HG02588 (cell line): ENCODE data around the gene TTC28.

Experiments used
- ATAC-seq: cut with Tn5 transposase; IDR thresholded peaks from one replicate; pipeline ENCODE4 v1.9.1; 2021; ENCODE audit warnings: mild to moderate bottlenecking, moderate library complexity; ENCODE audit not compliant: unreplicated experiment

TTC28 gene

DNA sequence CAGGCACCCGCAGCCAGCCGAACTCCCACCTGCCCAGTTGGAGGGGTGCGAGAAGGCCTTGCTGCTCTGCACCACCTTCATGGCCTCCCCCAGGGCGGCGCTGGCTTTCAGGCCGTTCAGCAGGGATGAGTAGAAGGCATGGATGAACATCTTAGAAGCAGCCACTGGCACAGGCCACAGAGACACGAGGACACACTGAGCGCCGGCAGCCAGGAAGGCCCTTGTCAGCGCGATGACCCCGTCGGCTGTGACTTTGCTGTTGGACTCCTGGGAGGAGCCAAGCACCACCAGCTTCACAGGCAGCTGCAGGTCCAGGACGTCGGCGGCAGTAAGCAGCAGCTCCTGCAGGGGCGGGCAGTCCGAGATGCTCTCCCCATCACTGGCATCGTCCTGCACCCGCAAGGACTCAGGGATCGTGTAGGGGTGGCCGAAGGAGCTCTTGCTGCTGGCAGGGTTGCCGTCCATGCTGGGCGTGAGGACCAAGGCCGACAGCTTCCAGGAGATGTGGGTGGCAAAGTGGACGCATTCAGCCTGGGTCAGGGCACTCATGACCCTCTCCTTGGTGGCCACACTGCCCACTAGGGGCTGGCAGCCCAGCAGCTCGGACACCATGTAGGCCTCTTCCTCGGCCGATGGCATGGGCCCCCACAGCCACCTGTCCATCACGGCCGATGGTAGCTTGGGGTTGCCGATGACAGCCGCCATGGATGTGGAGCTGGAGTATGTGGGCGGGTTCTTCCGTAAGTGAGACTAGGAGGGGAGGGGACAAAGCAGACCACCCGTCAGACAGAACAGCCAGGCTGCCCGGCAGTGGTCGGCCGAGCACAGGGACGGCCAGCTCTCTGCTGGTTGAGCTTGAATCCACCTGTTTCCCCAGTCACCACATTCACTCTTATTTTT is 680.9 kb downstream of the TTC28 start:
- no peak for ATAC-seq

DNA sequence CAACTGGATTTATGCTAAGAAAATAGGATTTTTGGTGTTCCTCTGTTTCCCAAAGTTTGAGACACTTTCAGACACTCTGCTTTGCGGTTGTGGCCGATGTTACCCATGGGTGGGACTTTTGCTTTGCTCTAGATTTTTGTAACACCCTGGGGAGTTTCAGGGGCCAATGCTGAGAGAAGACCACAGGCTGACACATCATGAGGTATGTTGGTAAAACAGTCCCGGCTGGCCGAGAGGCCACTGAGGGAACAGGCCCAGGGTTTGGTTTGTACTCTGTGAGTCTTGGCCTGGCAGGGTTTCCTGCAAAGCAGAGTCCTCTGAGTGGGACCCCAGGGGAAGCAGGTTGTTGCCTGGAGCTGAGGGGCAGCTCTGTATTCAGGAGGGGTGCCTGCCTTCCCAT is 682.1 kb downstream of the TTC28 start:
- ATAC-seq: no peak

DNA sequence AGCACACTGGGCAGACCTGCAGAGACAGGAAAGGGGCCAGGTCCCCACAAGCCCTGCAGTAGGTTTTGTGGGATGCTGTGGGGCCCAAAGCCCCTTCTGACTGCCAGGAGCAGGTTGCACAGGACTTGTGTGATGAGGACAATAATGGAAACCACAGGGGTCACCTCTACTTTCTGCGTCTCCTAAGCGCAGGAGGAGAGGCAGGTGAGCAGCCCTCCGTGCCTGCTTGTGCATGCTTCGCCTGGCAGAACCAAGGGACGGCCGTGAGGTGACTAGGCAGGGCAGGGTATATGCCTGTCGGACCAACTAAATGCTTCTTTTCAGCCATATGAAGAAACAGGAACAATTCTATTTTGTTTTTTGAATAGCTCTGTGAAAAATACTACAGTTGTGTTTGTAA is 682.7 kb downstream of the TTC28 start:
- no peak for ATAC-seq

DNA sequence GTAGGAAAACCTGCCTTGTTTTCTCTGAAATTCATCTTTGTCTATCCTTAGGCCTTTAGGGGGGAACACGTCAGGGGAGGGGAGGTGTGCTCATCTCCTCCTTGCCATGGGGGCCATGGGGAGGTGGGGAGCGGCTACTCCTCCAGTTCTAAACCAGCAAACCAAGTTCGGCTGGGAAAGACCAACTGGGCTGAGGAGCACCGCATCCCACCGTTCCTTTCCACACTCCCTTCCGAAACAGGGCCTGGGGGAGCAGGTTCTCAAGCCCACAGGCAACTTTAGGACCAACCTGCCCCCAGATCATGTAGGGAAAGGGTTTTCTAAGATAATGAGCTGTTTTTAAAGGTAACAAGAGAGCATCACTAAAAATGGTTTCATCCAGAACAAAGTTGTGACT is 683.1 kb downstream of the TTC28 start:
- no peak for ATAC-seq

DNA sequence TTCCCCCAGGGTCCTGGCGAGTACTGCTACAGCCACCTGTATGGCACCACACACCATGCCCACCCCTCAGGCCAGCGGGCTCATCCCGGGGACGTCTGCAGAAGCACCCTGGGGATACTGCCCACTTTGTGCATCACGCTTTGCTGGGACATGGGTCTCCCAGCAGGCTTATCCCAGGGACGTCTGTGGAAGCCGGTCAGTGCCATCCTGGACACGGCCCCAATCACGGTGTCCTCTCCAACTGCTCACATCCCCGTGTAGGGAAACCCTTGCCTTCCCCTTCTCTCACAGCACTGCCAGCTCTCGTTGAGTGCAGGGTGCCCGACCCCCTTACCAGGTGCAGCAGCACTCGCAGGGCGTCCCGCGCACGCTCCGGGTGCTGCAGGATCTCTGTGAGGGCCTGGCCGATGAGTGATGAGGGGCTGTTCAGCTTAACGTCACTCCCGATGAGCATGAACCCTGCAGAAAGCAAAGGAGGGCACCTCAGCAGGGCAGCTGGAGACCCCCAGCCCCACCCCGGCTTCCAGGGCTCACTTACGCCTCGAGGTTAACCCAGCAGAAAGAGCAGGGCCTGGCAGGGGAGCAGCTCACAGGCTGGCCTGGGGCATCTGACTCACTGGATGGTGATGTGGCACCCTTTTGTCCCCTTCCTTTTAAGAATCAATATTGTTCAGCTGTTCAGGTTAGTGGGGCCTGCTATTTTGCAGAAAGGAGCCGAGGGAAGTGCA is 683.7 kb downstream of the TTC28 start:
- ATAC-seq: no peak

DNA sequence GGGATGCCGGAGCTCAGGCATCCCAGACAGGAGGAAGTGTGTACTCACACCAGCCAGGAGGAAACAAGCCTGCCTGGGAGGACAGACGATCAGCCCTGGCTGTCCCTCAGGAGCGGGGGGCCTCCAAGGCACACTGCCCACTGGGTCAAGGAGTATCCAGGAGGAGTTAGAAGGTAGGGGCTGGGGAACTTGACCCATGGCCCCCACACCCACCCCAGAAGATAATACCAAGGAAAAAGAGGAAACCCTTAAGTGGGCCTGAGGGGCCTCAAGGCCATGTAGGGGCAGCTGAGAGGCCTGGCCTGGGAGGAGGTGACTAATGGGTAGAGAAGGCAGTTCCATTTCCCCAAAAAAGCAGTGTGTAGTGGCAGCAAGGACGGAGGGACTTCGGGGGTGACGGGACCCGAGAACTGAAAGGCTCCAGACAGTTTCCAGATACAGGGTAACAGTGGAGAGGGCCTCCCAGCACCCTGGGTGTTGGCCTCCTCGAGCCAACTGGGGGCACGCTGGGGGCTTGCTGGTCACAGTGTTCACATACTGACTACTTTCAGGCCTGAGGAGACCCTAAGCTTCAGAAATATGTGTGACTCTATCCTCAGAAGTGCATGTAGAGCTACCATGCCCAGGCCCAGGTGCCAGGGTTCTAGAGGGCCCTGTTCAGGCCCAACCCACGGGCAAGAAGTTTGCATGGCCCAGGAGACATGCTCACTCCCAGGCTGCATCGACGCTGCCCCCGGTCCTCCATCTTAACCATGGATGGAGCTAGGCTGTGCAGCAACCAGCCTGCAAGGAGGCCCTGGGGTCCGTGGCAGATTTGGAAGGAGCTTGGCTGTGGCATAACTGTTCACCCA is 684.9 kb downstream of the TTC28 start:
- no peak for ATAC-seq

DNA sequence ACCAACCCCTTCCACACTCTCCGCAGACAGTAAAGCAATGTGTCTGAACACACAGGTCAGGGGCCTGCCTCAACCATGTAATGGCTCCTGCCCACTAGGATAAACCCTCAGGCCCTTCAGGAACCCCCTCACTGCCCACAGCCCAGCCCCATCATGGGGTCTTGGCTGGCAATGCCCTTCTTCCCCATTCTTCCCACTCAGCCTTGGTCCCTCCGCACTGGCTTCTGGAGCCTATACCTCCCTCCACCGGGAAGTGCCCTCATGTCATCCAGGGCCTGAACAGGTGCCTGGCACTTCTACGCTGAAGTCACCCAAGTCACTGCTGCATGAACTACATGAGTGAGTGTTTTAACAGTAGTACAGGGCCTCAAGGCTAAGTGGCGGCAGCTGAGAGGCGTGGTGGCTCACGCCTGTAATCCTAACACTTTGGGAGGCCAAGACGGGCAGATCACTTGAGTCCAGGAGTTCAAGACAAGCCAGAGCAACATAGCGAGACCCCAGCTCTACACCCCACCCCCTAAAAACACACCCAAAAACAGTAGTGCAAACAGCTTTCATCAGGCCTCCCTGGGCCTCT is 685.8 kb downstream of the TTC28 start:
- no peak for ATAC-seq

DNA sequence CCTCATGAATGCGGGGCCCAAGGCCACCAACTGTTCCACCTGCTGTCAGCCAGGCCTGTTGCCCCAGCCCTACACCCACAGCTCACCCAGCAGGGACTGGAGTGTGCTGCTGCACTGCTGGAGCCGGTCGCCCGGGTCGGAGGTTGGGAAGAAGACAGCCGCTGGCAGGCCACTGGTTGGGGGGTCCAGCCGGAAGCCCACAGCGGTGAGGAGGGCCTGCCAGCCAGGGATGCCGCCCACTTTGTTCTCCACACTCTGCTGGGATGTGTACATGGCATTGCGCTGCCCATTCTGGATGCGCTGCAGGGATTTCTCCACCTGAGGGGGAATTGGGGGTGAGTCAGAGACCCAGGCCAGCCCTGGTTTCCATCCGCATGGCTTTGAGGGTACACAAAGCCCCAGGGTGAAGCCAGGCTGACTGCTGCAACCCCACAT is 686.4 kb downstream of the TTC28 start:
- no peak for ATAC-seq

DNA sequence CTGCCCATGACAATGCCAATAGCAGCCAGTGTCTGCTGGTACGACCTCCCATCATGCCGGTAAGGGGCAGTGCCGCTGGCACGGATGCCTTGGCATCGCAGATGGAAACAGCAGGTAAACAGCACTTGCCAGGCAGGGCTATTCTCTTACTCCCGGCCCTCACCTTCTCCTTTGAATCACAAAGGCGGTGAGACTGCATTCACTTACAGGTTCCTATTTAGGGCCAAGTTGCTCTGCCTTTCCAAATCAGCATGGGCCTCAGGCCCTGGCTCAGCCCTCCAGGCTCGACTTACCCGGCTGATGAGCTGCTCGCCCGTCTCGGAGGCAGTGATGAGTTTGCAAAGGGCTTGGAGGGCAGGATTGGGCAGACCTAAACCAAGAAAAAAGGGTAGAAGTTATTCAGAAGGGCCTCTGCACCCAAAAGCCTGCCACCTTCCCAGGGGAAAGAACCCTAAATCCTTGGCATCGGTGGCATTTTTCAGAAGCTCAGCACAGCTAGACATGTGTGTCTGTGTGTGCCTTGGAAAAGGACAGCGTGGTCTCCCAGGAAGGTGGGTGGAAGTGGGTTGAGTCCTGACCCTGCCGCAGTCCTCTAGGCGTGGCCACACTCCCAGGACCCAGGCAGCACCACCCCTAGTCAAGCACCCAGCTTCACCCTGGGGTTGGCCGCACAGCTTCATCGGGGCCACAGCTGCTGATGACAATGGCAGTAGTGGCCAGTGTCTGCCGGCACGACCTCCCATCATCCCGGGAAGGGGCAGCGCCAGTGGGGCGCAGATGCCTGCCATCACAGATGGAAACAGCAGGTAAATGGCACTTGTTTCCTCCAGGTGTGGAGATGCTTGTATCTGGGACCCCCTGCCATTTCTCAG is 687.1 kb downstream of the TTC28 start:
- no peak for ATAC-seq

DNA sequence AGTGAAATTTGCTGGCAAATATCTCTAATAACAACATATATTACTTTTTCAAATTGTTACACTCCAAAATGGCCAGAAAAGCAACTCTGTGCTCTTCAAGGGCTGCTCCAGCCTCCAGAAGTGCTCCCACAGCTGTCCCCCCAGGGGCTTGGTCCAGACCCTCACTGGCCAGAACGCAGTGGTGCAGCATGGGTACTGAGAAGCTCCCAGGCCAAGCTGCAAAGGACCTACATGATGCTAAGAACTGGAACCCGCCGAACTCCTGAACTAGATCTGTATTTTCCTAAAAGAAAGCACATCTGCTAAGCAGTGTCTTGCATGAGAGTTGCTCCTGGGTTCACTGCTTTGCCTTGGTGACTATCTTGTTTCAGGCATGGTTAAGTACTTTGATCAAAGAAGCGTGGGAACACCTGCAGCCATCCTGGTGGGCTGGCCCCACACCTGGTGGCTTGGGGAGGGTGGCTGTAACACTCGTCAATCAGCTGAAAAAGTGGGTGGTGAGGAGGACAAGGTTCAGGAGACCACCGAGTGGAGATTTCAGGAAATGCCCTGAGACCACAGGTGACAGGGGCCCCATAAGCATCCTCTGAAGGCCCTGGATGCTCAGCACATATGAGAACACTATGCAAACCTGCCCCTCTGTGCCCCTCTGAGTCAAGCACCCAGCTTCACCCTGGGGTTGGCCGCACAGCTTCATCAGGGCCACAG is 687.9 kb downstream of the TTC28 start:
- no peak for ATAC-seq

DNA sequence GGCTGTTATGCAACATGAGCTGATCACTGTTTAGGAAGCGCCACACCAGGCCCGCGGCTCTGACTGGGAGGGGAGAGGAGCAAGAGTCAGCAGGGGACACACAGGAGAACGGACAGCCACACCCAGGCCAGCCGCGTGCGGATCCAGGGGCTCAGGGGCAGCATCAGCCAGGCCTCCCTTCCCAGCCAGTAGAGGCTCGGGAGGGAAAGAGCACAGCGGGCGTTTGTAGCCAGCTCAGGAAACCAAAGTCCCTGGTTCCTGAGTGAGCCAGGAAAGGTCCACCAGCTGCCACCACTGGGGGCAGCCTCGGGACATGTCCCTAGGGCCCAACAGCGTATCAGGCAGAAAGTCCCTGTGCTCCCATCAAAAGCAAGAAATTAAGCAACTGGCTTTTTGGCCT is 688.8 kb downstream of the TTC28 start:
- ATAC-seq: no peak

DNA sequence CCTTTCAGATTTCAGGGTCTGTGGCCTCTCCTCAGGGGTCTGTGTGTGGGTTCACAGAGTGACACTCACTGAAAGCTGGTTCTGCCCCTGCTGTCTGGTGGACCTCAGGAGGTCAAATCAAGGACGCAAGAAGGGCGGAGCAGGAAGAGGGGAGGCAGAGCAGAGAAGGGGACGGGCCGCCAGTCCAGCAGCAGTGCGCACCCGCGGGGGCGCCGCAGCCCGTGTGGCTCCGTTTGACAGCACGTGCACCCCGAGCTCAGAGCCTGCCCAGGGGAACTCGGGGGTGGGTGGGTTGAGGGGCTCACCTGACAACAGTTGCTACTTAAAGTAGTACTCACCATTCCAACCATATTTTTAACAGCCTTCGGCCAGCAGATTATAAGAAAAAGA is 689.2 kb downstream of the TTC28 start:
- ATAC-seq: no peak

DNA sequence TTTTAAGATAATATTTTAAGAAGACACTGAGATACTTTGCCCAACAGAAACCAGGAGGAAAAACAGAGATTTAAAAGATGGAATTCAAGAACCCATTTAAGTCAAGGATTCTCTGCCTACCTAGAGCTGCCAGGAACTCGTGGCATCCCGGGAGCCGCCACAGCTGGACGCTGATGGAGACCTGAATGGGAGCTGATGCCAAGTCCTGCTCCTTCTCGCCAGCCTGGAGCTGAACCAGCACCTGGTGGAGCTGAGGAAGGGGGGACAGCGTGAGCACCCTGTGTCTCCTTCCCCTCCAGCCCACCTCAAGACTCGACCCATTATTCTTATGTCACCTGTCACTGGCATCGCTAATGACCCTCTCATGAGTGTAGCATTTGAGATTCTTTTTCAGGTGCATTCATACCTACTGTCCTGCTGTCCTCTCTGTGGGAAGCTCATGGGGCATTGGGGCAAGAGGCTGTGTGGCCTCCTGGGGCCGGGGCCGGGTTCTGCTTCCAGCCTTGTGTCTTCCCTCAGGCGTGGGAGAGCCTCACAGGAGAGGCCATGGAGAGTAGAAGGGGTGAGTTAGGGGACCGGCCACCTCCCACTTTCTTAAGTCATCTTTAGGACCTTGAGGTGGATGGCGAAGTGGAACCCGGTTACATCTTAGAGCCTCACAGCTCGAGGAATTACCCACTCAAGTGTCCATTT is 689.7 kb downstream of the TTC28 start:
- no peak for ATAC-seq

DNA sequence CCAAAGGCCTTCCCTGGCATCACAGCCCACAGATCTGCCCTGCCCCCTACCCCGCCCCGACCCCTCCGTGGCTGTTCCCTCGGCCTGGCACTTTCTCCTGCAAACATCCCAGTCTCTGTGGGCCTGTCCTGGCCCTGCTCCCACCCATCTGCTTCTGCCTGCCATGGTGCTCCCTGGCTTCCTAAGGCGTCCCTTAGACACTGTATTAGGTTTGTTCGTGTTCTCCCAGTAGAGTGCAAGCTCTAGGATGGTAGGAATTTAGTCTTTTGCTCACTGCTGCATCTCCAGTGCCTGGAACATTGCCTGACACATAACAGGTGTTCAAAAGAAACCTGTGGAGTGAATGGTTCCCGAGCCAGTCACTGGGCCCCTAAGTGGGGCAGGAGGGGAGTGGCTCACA is 690.9 kb downstream of the TTC28 start:
- ATAC-seq: no peak

DNA sequence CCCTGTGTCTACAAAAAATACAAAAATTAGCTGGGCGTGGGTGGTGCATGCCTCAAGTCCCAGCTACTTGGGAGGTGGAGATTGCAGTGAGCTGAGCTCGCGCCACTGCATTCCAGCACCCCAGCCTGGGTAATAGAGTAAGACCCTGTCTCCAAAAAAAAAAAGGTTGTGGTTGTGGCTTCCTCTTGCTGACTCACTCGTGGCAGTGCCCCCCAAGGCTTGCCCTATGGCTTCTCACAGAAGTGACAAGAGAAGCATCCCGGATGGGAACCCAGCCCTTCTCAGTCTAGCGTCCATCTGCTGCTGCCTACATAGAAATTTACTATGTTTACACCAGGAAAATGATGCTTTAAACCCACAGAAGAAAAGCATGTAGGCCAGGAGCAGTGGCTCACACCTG is 692.1 kb downstream of the TTC28 start:
- ATAC-seq: no peak

DNA sequence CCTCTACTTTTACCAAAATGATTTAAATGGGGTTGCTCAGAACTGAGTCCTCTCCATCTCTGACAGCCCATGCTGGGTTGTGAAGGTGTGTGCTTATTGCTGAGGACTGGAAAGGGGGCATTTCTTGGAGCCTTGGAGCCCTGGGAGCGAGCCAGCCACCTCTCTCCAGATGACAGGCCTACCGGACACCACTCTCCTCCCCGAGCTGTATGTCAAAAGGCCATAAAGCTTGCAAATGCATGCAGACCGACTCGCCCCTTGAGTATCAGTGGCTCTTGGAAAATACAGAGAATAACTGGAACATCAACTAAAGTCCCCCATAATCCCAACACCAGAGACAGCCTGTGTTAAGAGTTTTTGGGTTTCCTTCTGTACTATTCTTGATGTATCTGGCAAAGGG is 692.7 kb downstream of the TTC28 start:
- ATAC-seq: no peak

DNA sequence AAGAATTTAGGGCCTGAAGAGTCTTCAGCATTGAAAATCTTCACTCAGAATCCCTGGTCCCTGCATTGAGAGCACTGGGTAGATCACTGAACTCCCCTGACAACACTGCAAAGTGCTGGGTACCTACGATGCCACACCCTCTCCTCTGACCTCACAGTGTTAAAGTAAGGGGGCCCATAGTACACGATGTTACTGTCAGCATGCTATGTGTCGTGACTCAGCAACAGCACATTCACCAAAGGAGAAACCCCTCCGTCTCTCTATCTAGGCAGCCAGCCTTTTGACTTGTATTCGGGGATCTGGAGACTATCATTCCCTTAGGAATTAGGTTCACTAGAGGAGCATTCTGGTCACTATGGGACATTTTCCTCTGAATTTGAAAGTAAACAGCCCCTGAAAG is 693.2 kb downstream of the TTC28 start:
- no peak for ATAC-seq

DNA sequence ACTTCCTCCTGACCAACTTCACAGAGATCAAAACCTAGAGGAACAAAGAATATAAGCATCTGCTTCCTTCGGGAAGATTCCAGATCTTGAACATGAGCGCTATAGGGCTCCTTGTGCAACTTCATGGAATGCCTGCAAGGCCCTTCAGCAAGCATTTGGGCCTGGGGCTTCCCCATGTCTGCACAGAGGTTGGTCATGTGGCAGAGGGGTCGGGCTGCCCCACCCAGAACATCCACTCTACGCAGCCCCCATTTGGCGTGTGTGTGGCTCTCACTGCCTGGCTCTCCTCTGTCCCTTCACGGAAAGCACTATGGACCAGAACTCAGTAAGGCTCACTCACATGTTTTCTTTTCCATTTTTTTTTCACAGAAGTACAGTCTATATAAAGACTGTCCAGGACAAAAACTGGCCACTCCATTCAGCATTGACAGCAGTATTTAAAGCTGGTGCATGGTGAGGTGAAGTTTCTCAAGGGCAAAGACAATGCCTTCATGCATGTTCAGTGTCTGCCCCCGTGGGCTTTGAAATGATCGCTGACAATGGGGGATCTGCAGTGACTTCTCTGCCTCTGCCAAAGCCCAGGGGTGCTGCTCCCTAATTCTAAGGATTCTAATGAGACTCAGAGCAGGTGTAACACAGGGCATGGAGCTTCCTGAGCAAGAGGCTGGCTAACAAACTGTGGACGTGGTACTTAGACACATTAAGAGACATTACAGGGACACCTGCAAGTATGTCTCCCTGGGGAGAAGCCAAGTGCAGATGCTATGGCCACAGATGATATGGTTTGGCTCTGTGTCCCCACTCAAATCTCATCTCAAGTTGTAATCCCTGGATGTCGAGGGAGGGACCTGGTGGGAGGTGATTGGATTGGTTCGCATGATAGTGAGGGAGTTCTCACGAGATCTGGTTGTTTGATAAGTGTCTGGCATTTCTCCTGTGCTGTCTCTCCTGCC is 694.0 kb downstream of the TTC28 start:
- ATAC-seq: no peak
